D721Med (cell line): ENCODE data around the gene CCT4.

Experiments used
- DNase-seq: peaks from one replicate; pipeline ENCODE4 v3.0.0; 2011; ENCODE audit warnings: low spot score; ENCODE audit not compliant: insufficient read length
- FAIRE-seq: peaks from 2 replicates; lab custom pipeline; 2011; peaks lifted over from hg19 to GRCh38; lab: Jason Lieb, UNC
- CTCF ChIP-seq: IDR thresholded peaks from 2 replicates; pipeline ENCODE4 v1.5.1; 2012; ENCODE audit warnings: mild to moderate bottlenecking, control low read depth; ENCODE audit not compliant: insufficient read depth; ENCODE audit errors: missing control alignments

CCT4 gene

DNA sequence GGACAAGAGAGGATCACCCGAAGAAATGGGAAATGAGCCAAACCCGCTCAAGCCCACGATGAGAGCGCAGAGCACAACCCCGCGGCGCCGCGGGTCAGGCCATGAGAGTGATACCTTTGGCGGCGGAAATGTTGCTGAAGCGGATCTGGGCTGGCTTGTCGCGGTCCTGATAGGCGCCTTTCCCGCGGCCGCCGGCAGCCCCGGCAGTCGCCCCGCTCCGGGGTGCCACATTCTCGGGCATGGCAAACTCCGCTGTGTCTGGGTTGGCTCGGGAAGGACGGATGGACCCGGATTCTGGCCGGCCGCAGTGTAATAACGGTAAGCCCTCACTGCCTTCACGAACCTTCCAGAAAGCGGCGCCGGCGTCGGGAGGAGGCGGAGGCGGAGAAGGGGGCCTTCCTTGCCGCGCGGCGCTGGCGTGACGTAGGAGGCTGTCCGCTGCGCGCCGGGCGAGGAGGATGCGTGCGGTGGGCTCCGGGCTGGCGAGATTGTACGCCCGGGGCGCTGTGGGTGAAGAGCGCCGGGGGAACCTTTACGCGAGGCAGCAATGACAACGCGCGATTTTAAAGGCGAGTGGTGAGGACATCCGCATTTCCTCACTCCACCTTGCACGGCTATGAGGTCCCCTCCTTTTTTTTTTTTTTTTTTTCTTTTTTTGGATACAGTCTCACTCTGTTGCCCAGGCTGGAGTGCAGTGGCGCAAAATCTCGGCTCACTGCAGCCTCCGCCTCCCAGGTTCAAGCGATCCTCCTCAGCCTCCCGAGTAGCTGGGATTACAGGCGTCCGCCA is at the start of gene CCT4:
CCT4 (minus strand) TSS at position 390 of the 789 bp plus-strand sequence; CDS start at position 241, 149 bp downstream.
- TF ChIP-seq CTCF = no peak
- FAIRE-seq (no peak), DNase-seq (peak; percentile 62)

DNA sequence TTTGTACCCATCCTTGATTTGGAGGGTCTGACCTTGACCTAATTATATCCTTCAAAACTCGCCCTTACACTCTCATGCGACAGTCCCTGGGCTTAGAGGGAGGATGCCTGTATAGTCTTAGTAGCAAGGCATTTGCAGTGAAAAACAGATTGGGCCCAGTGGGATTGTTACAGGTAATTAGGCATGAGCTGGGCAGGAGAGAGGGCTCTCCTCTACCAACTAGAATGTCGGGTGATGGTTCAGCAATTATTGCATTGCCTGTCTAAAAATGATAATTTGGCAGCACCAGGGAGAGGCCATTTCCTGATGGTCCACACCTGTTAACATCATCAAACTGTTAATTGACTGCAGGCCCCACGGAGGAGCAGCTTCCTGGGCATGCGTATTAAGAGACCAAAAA is 49.4 kb upstream of the CCT4 start:
- no peak for DNase-seq
- FAIRE-seq = no peak

GRCh38 chr2:61937098-61937497 is 48.6 kb upstream of the CCT4 start:
- DNase-seq (no peak), FAIRE-seq (no peak)
- TF ChIP-seq CTCF = no peak

More for the DNA sequence above, 49.4 kb upstream of the CCT4 start:
- no peak for TF ChIP-seq CTCF

GRCh38 chr2:61928826-61929461 is 40.5 kb upstream of the CCT4 start:
- no peak for FAIRE-seq
- no peak for DNase-seq
- no peak for TF ChIP-seq CTCF

DNA sequence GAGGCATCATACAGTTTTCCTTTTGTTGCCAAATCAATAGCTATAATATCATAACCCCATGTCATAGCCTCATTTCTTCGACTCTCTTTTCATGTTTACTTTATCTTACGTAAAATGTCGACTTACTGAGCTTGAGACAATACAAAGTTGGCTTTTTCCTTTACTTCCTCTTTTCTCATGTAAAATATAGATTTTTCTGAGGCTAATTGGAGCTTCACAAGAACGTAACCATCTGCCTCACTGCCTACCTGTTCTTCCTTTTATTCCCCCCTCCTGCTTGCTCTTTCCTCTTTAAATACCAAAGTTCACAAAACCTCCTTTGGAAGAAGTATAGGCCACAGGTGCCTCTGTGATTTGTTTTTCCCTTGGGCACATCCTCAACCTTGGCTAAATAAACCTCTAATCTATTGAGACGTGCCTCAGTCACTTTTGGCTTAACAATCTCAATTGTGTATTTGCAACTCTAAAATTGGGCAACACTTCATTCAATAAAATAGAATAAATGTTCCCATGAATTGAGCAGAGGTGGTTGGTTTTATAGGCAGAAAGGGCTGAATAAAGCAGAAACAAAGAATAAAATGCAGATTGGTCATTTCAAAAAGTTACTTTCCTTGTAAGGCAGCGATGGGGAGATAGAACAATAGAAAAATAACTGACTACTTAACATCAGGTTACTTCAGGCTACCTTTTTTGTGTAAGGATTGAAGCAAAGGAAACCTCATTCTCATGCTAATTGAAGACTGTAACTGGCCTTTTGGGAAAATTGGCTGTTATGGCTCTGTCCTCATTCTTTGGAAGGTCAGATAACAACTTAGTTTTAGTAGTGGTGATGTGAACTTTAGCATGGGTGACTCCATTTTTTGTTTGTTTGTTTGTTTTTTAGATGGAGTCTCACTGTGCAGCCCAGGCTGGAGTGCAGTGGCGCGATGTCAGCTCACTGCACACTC is 38.3 kb upstream of the CCT4 start:
- DNase-seq (no peak), FAIRE-seq (no peak)
- TF ChIP-seq CTCF = no peak

DNA sequence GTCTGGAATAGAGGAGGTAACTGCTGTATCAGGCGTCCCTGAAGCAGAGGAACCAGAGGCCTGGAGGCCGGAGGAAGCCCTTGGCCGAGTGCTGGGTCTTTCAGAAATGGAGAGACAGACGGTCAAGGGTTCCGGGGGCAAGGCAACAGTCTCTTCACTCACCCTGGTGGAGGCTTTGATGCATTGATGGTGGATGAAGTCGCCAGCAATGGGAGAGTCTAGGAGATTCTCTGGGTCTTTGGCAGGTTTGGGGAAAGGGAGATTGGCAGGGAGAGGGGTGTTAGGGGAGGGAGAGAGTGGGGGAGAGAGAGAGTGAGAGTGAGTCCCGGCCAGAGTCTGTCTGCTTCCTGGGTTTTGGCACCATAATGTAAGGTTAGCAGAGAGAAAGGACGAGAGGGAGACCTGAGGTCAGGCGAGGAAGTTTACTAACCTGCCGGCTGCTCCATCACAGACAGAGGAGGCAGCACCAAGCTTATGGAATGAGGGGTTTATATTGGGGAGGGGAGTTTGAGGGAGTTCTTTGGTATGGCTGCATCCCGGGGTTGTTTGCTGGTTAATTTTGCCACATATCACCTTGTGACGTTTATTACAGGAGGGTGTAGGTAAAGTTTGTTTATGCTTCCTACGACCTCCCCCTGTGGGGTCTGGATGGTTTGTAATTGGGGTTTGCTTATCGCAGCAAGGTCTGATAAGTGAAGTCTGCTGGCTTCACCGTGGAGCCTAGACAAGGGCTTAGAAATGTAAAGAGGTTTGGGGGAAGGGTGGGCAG is 36.6 kb upstream of the CCT4 start:
- FAIRE-seq (no peak), DNase-seq (no peak)
- no peak for TF ChIP-seq CTCF
